Neural cell (in vitro differentiated cells): Measurements from ENCODE around the gene CRTAC1. TPM values are rescaled to one million over a fixed set of nuclear protein-coding genes. Genes with fewer than 3 reads are reported as not detected.

Experiments
- H2AFZ ChIP-seq: fragments of 200-600, 300-800 bp; sonication (generic), shearing (Covaris generic); 2 replicates; pipeline ENCODE4 v1.6.0; 2014; ENCODE audit warnings: low read depth, mild to moderate bottlenecking, antibody characterized with exemption, low read length, moderate library complexity
- H3F3A ChIP-seq: fragments of 200-600 bp; shearing (Covaris generic); 2 replicates; pipeline ENCODE4 v1.6.1; 2016; ENCODE audit warnings: mild to moderate bottlenecking, moderate library complexity, mixed read lengths, antibody characterized with exemption, low read length; ENCODE audit not compliant: insufficient read depth, poor library complexity, severe bottlenecking
- H3K27ac ChIP-seq: fragments of 200-600, 300-800 bp; sonication (generic), shearing (Covaris generic); 2 replicates; pipeline ENCODE4 v1.5.1; 2014; ENCODE audit warnings: mild to moderate bottlenecking, low read length, moderate library complexity
- H3K27me3 ChIP-seq: fragments of 300-800, 200-600 bp; sonication (generic), shearing (Covaris generic); 2 replicates; pipeline ENCODE4 v1.6.0; 2014; ENCODE audit warnings: mild to moderate bottlenecking, low read depth, low read length, moderate library complexity; ENCODE audit not compliant: insufficient read depth
- H3K36me3 ChIP-seq: fragments of 300-800, 200-600 bp; sonication (generic), shearing (Covaris generic); 2 replicates; pipeline ENCODE4 v1.5.1; 2014; ENCODE audit warnings: mild to moderate bottlenecking, antibody characterized with exemption, low read length, moderate library complexity; ENCODE audit not compliant: insufficient read depth
- H3K4me2 ChIP-seq: fragments of 300-800, 200-600 bp; sonication (generic), shearing (Covaris generic); 2 replicates; pipeline ENCODE4 v1.6.0; 2014; ENCODE audit warnings: mild to moderate bottlenecking, low read length
- H3K4me3 ChIP-seq: fragments of 300-800, 200-600 bp; sonication (generic), shearing (Covaris generic); 2 replicates; pipeline ENCODE4 v1.5.1; 2014; ENCODE audit warnings: mild to moderate bottlenecking, low read length, moderate library complexity
- H3K79me2 ChIP-seq: fragments of 200-600 bp; shearing (Covaris generic); replicated peaks from 2 replicates; pipeline ENCODE4 v1.6.0; 2014; ENCODE audit warnings: mild to moderate bottlenecking, low read length, moderate library complexity; ENCODE audit not compliant: insufficient read depth
- H3K9ac ChIP-seq: fragments of 300-800, 200-600 bp; sonication (generic), shearing (Covaris generic); 2 replicates; pipeline ENCODE4 v1.6.1; 2016; ENCODE audit warnings: mild to moderate bottlenecking, low read length, mixed read lengths
- H3K9me2 ChIP-seq: fragments of 200-600 bp; shearing (Covaris generic); 2 replicates; pipeline ENCODE4 v1.6.1; 2016; ENCODE audit warnings: mild to moderate bottlenecking, low read length, mixed read lengths; ENCODE audit not compliant: insufficient read depth
- H3K9me3 ChIP-seq: fragments of 200-600, 300-800 bp; sonication (generic), shearing (Covaris generic); 2 replicates; pipeline ENCODE4 v1.6.1; 2016; ENCODE audit warnings: mild to moderate bottlenecking, mixed run types, low read length, moderate library complexity, mixed read lengths
- H4K20me1 ChIP-seq: fragments of 200-600 bp; shearing (Covaris generic); 2 replicates; pipeline ENCODE4 v1.6.1; 2016; ENCODE audit warnings: mild to moderate bottlenecking, mixed run types; ENCODE audit not compliant: insufficient read depth
- EP300 ChIP-seq: fragments of 450-650 bp; conservative IDR thresholded peaks from 2 replicates; pipeline ENCODE4 v1.6.1; 2014; ENCODE audit warnings: antibody characterized with exemption, mild to moderate bottlenecking, moderate library complexity; ENCODE audit not compliant: poor library complexity, severe bottlenecking
- EZH2 ChIP-seq: fragments of 200-600, 300-800 bp; shearing (Covaris generic), sonication (generic); IDR thresholded peaks from 2 replicates; pipeline ENCODE4 v1.6.1; 2014; ENCODE audit warnings: antibody characterized with exemption, low read length, borderline replicate concordance, mild to moderate bottlenecking; ENCODE audit not compliant: insufficient read depth, poor library complexity, severe bottlenecking
- MXI1 ChIP-seq: fragments of 450-650 bp; conservative IDR thresholded peaks from 2 replicates; pipeline ENCODE4 v1.6.1; 2014; ENCODE audit warnings: antibody characterized with exemption, mild to moderate bottlenecking; ENCODE audit not compliant: poor library complexity, severe bottlenecking
- POLR2AphosphoS5 ChIP-seq: IDR thresholded peaks from 2 replicates; pipeline ENCODE4 v1.6.1; 2012
- RAD21 ChIP-seq: fragments of 450-650 bp; conservative IDR thresholded peaks from 2 replicates; pipeline ENCODE4 v1.6.1; 2014; ENCODE audit warnings: antibody characterized with exemption, mild to moderate bottlenecking, moderate library complexity
- REST ChIP-seq: IDR thresholded peaks from 2 replicates; pipeline ENCODE4 v1.6.1; 2012; ENCODE audit warnings: borderline replicate concordance
- SMC3 ChIP-seq: fragments of 450-650 bp; conservative IDR thresholded peaks from 2 replicates; pipeline ENCODE4 v1.6.1; 2014; ENCODE audit warnings: antibody characterized with exemption, mild to moderate bottlenecking, moderate library complexity; ENCODE audit not compliant: poor library complexity
- TAF1 ChIP-seq: IDR thresholded peaks from 2 replicates; pipeline ENCODE4 v1.6.1; 2012; ENCODE audit warnings: low read depth
- polyA plus RNA-seq: library from polyadenylated mRNA; depleted of rRNA; stranded (reverse); fragments of >200 nt; gene quantifications from 2 replicates; pipeline ENCODE4 v1.2.3, GENCODE V29; 2014
- TF ChIP-seq, protein P1 (sequence below): fragments of 450-650 bp; IDR thresholded peaks from 2 replicates; pipeline ENCODE4 v1.5.1; 2014; ENCODE audit warnings: antibody characterized with exemption, mild to moderate bottlenecking, moderate library complexity; ENCODE audit not compliant: poor library complexity, severe bottlenecking

CRTAC1 gene
- polyA plus RNA-seq, 1 donor from 2014 or later = 1.1 TPM

GRCh38 chr10:97868134-97868685 is 162.2 kb downstream of the CRTAC1 start (continued):
- TF ChIP-seq REST (no peak), EZH2 (no peak), MXI1 (no peak)

DNA sequence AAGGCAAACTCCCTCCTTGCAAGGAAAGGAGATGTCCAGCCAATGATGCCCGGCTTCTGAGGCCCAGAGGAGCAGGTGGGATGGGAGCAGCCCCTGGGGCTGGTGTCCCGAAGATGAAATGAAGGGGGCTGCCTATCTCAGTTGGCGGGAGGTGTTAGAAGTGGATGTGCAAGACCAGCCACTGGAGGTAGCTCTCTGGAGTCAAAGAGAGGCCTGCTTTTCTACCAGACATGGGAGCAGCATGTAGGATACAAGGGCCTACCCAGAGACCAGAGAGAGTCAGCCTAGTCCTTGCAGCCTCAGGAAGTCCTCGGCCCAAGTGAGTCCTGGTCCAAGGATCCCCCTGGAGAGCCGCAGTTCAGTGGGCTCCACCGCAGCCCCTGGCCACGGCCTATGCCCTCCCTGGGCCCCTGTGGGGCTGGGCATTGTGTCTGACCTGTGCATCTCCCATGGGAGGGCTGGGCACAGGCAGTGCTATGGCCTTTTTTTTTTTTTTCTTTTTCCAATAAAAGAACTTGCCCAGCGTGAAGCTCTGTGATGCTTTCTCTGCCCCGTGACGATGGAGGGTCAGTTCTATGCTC is 163.1 kb downstream of the CRTAC1 start:
- no peaks in the 10 kb centered on the region for H3K9me2 ChIP-seq
- H3K4me3 ChIP-seq = no peak overlapping the region
- no peaks in the 10 kb centered on the region for H3F3A ChIP-seq
- H3K36me3 ChIP-seq = no peaks in the 10 kb centered on the region
- H3K27me3 ChIP-seq = no peaks in the 10 kb centered on the region
- no peaks in the 10 kb centered on the region for H3K9me3 ChIP-seq
- H4K20me1 ChIP-seq = no peaks in the 10 kb centered on the region
- no peak overlapping the region for H3K4me2 ChIP-seq
- no peak overlapping the region for H3K9ac ChIP-seq
- no peaks in the 10 kb centered on the region for H3K79me2 ChIP-seq
- no peak overlapping the region for H2AFZ ChIP-seq
- TF ChIP-seq, protein P1, sequence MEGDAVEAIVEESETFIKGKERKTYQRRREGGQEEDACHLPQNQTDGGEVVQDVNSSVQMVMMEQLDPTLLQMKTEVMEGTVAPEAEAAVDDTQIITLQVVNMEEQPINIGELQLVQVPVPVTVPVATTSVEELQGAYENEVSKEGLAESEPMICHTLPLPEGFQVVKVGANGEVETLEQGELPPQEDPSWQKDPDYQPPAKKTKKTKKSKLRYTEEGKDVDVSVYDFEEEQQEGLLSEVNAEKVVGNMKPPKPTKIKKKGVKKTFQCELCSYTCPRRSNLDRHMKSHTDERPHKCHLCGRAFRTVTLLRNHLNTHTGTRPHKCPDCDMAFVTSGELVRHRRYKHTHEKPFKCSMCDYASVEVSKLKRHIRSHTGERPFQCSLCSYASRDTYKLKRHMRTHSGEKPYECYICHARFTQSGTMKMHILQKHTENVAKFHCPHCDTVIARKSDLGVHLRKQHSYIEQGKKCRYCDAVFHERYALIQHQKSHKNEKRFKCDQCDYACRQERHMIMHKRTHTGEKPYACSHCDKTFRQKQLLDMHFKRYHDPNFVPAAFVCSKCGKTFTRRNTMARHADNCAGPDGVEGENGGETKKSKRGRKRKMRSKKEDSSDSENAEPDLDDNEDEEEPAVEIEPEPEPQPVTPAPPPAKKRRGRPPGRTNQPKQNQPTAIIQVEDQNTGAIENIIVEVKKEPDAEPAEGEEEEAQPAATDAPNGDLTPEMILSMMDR = no peak
- no peak for TF ChIP-seq TAF1
- no peak for TF ChIP-seq POLR2AphosphoS5
- no peak for TF ChIP-seq EP300
- TF ChIP-seq EZH2 = no peak
- no peak for TF ChIP-seq RAD21
- TF ChIP-seq MXI1 = no peak
- TF ChIP-seq REST = no peak
- no peak for TF ChIP-seq SMC3
- no peak overlapping the region for H3K27ac ChIP-seq
